HepG2 (cell line): Measurements from ENCODE around the gene ARHGAP9. TPM values are rescaled to one million over a fixed set of nuclear protein-coding genes. Genes with fewer than 3 reads are reported as not detected.

Source experiments
- BRCA1 ChIP-seq: sonication (generic); formaldehyde crosslinking; IDR thresholded peaks from 2 replicates; pipeline ENCODE4 v1.4.0; 2020; ENCODE audit warnings: missing genetic modification reagents
- CBX2 ChIP-seq, 2 experiments: fragments of 200-600 bp in 1 of 2; sonication (generic); formaldehyde crosslinking in 1 of 2; IDR thresholded peaks; 2 replicates each; pipeline versions ENCODE4 v1.7.0 to v1.8.1; 2018 to 2022; ENCODE audit warnings: low read depth in 2 of 2, low read length in 1 of 2, mild to moderate bottlenecking in 1 of 2, missing genetic modification reagents in 1 of 2
- CC2D1A ChIP-seq: sonication (generic); formaldehyde crosslinking; IDR thresholded peaks from 2 replicates; pipeline ENCODE4 v1.8.1; 2023; ENCODE audit warnings: mild to moderate bottlenecking, missing genetic modification reagents
- E2F1 ChIP-seq: sonication (generic); formaldehyde crosslinking; IDR thresholded peaks from 2 replicates; pipeline ENCODE4 v1.5.0; 2020; ENCODE audit warnings: missing genetic modification reagents
- ESRRA ChIP-seq: sonication (generic); formaldehyde crosslinking; IDR thresholded peaks from 2 replicates; pipeline ENCODE4 v1.5.1; 2020; ENCODE audit warnings: mild to moderate bottlenecking, low read depth, missing genetic modification reagents
- HOXA3 ChIP-seq: sonication (generic); formaldehyde crosslinking; IDR thresholded peaks from 2 replicates; pipeline ENCODE4 v1.5.0; 2020; ENCODE audit warnings: missing genetic modification reagents
- KDM3A ChIP-seq: IDR thresholded peaks from 2 replicates; pipeline ENCODE4 v1.6.1; 2018; ENCODE audit warnings: low read depth, missing compliant biosample characterization
- KIAA2018 ChIP-seq: sonication (generic); formaldehyde crosslinking; IDR thresholded peaks from 2 replicates; pipeline ENCODE4 v1.5.0; 2020; ENCODE audit warnings: mild to moderate bottlenecking, missing genetic modification reagents, borderline replicate concordance
- MBD4 ChIP-seq: IDR thresholded peaks from 2 replicates; pipeline ENCODE4 v1.6.1; 2012; ENCODE audit warnings: low read length, inconsistent platforms, borderline replicate concordance
- MLLT10 ChIP-seq: sonication (generic); formaldehyde crosslinking; IDR thresholded peaks from 2 replicates; pipeline ENCODE4 v1.4.0; 2020; ENCODE audit warnings: missing genetic modification reagents
- NAIF1 ChIP-seq: sonication (generic); formaldehyde crosslinking; IDR thresholded peaks from 2 replicates; pipeline ENCODE4 v1.5.0; 2020; ENCODE audit warnings: mild to moderate bottlenecking, missing genetic modification reagents, borderline replicate concordance
- ZBTB21 ChIP-seq: sonication (generic); formaldehyde crosslinking; IDR thresholded peaks from 2 replicates; pipeline ENCODE4 v1.4.0; 2020; ENCODE audit warnings: missing genetic modification reagents
- ZBTB46 ChIP-seq: sonication (generic); formaldehyde crosslinking; IDR thresholded peaks from 2 replicates; pipeline ENCODE4 v1.4.0; 2020; ENCODE audit warnings: mild to moderate bottlenecking, missing genetic modification reagents, borderline replicate concordance
- ZBTB49 ChIP-seq: sonication (generic); formaldehyde crosslinking; IDR thresholded peaks from 2 replicates; pipeline ENCODE4 v1.4.0; 2020; ENCODE audit warnings: missing genetic modification reagents, borderline replicate concordance
- ZNF121 ChIP-seq: sonication (generic); formaldehyde crosslinking; IDR thresholded peaks from 2 replicates; pipeline ENCODE4 v1.5.0; 2020; ENCODE audit warnings: mild to moderate bottlenecking, missing genetic modification reagents
- polyA plus RNA-seq, 8 experiments: library from polyadenylated mRNA; depleted of rRNA in 3 of 8; stranded (reverse) in 7 of 8; unstranded in 1 of 8; fragments of >200 nt; fragmentation: Illumina TruSeq in 4 of 8; extraction: Trizol in 4 of 8; gene quantifications; 2 replicates each; pipeline versions ENCODE4 v1.2.1 to v1.2.3, GENCODE V29; 2011 to 2016; ENCODE audit warnings: low read depth in 4 of 8, missing spikeins in 1 of 8, mixed read lengths in 1 of 8; ENCODE audit not compliant: insufficient read depth in 1 of 8
- total RNA-seq, 5 experiments: library from RNA; depleted of rRNA; stranded (reverse); fragments of >200 nt; fragmentation: Illumina TruSeq; extraction: Trizol; gene quantifications; 2 replicates each; pipeline ENCODE4 v1.2.3, GENCODE V29; 2016; ENCODE audit warnings: low read depth in 1 of 5

Gene ARHGAP9
- total and polyA plus RNA-seq, 2 of the 13 experiments (the other 11 are each of a cell fraction or from before 2014, with no cell fraction given) = 0.18 to 1.2 TPM

GRCh38 chr12:57430931-57431566, 48.6 kb downstream of the ARHGAP9 start, which contains the start of gene R3HDM2 (continued):
- TF ChIP-seq ZBTB46 (CRISPR knock-in tag) (no peak), MLLT10 (CRISPR knock-in tag) (no peak), KIAA2018 (CRISPR knock-in tag) (no peak), ZNF121 (CRISPR knock-in tag) (no peak), BRCA1 (CRISPR knock-in tag) (peak; percentile 87), CBX2 (IDR thresholded peaks at IDR 0.05; ENCODE audit: low read depth, low read length) (no peak), CBX2 (CRISPR knock-in tag; IDR thresholded peaks at IDR 0.05; ENCODE audit: low read depth) (no peak), NAIF1 (CRISPR knock-in tag) (peak; percentile 35; the same call in 1 of the 2 replicates), CC2D1A (no peak; the same call in 1 of the 2 replicates), KDM3A (CRISPR knock-in tag) (peak; percentile 72), ZBTB21 (CRISPR knock-in tag) (peak; percentile 90), ESRRA (no peak; the same call in 1 of the 2 replicates), E2F1 (CRISPR knock-in tag) (peak; percentile 69; the same call in 1 of the 2 replicates), MBD4 (no peak), HOXA3 (CRISPR knock-in tag) (peak; percentile 98), ZBTB49 (CRISPR knock-in tag) (no peak)
